ENCODE results near the gene PSRC1.

PSRC1 gene

DNA sequence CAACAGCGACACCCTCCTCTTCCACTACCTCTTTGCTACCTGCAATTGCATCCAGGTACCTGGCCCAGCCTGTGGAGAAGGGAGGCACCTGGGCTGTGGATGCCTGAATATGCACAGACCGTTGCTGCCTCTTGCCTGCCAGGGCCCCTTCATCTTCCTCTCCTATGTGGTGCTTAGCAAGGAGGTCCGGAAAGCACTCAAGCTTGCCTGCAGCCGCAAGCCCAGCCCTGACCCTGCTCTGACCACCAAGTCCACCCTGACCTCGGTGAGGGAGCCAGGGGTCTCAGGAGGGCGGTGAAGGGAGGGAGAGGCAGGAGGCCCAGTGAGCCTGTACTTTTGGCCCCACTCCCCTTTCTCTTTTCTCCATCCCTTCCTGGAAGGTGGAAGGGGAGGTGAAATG lies 11.5 kb downstream of the PSRC1 start:
- peak; percentile 14 for DNase-seq

DNA sequence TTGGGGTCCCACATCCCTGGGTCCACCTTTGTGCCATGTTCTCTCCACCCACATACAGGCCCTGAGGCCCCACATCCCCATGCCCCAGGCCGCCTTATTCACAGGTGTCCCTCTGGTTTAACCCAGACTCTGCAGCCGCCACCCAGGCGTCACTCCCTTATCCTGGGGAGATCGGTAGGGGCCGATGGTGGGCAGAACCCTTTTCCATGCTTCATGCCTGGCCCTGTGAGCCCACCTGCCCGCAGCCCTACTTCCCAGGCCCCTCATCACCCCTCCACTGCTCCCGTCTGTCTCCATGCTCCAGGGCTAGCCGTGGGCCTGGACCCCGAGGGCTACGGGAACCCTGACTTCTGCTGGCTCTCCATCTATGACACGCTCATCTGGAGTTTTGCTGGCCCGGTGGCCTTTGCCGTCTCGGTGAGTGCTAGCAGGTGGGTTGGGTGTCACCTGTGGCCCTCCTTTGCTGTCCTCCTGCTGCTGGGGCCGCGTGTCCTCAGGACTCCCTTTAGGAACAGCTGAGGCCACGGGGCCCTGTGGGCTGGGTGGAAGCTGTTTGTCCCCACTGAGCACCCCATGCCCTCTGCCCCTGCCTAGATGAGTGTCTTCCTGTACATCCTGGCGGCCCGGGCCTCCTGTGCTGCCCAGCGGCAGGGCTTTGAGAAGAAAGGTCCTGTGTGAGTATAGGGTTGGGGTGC lies 12.2 kb downstream of the PSRC1 start:
- DNase-seq, result peak; percentile 14

DNA sequence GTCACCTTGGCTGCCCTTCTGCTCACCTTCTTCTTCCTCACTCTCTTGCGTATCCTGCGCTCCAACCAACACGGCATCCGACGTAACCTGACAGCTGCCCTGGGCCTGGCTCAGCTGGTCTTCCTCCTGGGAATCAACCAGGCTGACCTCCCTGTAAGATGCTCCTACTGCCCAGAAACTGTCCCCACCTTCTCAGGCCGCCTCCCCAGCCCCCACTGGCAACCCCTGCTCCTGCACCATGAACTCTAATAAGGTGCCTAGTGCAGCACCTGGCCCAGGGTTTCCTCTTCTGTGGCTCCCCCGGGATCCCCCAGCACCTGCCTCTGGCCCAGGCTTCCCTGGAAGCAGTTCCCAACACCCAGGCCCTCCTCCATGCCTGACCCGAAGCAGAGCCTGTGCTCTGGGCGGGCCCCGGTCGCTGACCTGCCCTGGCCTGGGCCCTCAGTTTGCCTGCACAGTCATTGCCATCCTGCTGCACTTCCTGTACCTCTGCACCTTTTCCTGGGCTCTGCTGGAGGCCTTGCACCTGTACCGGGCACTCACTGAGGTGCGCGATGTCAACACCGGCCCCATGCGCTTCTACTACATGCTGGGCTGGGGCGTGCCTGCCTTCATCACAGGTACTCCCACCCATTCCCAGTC lies 12.8 kb downstream of the PSRC1 start:
- peak; percentile 10 for DNase-seq

DNA sequence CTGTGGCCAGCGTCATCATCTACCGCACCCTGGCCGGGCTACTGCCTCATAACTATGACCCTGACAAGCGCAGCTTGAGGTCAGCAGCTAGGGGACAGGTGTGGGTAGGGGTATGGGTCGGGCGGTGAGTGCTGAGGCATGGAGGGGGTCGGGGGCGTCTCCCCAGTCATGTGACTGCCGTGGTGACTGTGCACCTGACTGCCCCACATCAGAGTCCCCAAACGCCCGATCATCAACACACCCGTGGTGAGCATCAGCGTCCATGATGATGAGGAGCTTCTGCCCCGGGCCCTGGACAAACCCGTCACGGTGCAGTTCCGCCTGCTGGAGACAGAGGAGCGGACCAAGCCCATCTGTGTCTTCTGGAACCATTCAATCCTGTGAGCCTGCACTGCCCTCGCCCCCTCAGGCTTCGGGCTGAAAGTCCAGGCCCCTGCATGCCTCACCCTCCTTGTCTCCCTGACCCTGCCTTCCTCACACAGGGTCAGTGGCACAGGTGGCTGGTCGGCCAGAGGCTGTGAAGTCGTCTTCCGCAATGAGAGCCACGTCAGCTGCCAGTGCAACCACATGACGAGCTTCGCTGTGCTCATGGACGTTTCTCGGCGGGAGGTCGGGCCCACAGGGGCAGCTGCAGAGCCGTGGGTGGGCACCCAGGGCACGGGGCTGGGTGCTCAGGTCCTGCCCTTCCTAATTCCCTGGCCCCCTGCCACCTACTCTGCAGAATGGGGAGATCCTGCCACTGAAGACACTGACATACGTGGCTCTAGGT lies 13.5 kb downstream of the PSRC1 start:
- DNase-seq, result no peak

DNA sequence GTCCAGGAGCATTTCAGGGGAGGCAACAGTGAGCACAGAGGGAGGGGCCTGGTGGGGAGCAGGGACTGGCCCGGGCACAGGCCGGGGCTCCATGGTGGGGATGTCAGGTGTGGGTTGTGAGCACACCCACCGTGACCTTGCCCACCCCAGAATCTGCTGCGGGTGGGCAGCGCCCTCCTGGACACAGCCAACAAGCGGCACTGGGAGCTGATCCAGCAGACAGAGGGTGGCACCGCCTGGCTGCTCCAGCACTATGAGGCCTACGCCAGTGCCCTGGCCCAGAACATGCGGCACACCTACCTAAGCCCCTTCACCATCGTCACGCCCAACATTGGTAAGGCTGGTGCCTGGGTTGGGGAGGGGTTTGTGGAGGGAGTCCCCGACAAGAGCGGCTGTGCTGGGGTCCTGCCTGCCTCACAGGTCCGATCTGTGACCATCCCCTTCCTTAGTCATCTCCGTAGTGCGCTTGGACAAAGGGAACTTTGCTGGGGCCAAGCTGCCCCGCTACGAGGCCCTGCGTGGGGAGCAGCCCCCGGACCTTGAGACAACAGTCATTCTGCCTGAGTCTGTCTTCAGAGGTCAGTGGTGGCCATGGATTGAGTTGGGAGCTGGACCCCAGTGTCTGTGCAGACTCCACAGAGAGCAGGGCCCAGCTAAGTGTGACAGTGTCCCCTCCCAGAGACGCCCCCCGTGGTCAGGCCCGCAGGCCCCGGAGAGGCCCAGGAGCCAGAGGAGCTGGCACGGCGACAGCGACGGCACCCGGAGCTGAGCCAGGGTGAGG lies 14.3 kb downstream of the PSRC1 start:
- no peak for DNase-seq

DNA sequence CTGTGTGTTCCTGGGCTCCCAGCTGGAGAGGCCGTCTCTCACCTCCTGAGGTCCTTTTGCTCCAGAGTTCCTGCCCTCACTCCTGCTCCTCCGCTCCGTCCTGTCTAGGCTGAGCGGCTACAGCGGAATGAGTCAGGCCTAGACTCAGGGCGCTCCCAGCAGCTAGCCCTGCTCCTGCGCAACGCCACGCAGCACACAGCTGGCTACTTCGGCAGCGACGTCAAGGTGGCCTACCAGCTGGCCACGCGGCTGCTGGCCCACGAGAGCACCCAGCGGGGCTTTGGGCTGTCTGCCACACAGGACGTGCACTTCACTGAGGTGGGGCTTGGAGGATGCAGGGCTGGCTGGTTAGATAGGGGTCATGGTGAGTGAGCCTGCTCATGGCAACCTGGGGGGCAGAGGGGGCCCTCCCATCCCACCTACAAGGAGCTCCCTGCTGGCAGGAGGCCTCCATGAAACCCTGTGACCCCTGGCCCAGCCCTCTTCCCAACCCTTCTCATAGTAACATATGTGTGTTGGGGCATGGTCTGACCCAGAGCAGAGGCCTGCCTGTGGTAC lies 15.1 kb downstream of the PSRC1 start:
- DNase-seq, result no peak

DNA sequence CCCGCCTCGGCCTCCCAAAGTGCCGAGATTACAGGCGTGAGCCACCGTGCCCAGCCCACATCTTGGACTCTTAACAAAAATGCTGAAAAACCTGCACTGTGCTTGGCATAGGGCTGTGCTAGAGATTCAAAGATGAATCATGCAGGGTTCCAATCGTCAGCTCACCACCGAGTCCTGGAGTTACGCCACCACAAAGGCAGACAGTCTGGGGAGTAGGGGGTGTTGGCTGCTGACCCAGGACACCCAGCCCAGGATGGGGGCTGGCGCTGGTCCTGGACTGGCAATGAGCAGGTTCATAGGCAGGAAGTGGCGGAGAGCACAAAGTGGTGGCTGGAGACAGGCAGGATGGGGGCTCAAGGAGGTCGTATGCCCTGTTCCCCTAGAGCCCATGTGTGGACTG lies 16.0 kb downstream of the PSRC1 start:
- no peak for DNase-seq

DNA sequence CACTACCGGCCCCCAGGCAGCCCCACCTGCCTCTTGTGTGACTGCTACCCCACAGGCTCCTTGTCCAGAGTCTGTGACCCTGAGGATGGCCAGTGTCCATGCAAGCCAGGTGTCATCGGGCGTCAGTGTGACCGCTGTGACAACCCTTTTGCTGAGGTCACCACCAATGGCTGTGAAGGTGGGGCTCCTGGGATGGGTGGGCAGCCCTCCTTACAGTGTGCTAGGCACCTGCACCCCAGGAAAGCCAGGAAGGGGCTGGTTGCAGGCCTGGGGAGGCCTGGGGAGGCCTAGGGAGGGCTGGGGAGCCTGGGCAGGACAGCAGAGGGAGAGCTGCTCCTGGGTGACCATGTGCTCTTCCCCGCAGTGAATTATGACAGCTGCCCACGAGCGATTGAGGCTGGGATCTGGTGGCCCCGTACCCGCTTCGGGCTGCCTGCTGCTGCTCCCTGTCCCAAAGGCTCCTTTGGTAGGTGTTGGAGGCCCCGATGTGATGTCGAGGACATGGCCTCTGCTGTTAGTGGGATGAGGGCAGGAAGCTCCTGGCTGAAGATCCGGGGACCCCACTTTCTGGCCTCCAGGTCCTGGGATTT lies 17.1 kb downstream of the PSRC1 start:
- no peak for DNase-seq

DNA sequence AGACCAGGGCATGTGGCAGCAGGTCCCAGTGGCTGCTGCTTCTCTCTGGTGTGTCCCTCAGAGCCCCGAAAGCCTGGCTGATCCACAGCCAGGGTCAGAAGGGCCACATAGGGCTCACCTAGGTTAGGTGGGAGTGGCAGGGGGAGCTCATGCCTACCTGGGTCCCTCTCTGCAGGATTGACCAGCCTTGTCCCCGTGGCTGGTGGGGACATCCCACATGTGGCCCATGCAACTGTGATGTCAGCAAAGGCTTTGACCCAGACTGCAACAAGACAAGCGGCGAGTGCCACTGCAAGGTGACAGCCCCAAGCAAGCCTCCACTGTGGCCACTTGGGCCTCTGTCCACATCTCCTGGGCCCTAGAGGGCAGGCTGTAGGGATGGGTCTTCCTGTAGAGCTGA lies 17.9 kb downstream of the PSRC1 start:
- DNase-seq, result no peak

DNA sequence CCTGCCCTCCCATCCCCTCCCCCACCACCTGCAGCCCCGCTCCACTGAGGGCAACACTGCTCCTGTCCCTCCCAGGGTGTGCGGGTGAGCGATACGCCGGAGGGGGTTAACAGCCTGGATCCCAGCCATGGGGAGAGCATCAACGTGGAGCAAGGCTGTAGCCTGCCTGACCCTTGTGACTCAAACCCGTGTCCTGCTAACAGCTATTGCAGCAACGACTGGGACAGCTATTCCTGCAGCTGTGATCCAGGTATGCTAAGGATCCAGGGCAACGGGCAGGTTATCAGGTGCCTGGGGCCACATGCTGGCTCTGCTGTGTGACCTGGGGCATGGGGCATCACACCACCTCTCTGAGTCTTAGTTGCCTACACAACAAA lies 18.6 kb downstream of the PSRC1 start:
- no peak for DNase-seq

DNA sequence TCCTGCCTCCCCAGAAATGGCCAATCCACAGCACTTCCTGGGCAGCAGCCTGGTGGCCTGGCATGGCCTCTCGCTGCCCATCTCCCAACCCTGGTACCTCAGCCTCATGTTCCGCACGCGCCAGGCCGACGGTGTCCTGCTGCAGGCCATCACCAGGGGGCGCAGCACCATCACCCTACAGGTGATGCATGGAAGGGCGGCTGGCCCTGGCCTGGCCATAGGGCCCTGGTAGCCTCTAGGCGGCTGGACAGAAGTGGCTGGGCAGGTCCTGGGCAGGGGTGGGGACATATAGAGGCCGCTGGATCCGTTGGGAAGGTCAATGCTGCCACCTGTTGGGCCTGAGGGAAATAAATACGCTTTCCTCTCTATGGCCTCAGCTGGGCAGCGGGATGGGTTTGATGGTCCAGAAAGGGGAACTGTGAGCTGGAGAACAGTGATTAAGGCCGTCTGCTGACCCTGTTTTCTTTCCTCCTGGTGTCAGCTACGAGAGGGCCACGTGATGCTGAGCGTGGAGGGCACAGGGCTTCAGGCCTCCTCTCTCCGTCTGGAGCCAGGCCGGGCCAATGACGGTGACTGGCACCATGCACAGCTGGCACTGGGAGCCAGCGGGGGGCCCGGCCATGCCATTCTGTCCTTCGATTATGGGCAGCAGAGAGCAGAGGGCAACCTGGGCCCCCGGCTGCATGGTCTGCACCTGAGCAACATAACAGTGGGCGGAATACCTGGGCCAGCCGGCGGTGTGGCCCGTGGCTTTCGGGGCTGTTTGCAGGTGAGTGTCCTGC lies 19.2 kb downstream of the PSRC1 start:
- DNase-seq, result peak; percentile 83

DNA sequence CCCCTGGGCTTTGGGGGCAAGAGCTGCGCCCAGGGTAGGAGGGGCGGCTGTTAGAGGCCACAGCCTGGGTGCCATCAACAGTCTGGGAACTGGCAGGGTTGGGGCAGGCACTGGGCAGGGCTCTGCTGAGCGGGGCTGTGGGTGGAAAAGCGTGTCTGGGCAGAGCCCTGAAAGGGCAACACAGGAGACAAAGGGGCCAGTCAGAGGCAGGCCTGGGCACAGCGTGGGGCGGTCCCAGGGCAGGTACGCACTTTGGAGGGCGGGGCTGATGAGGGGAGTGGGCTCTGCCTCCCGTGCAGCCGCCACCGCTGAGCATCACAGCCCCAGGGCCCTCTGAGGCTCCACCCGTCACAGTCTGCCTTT lies 19.7 kb downstream of the PSRC1 start:
- no peak for DNase-seq

DNA sequence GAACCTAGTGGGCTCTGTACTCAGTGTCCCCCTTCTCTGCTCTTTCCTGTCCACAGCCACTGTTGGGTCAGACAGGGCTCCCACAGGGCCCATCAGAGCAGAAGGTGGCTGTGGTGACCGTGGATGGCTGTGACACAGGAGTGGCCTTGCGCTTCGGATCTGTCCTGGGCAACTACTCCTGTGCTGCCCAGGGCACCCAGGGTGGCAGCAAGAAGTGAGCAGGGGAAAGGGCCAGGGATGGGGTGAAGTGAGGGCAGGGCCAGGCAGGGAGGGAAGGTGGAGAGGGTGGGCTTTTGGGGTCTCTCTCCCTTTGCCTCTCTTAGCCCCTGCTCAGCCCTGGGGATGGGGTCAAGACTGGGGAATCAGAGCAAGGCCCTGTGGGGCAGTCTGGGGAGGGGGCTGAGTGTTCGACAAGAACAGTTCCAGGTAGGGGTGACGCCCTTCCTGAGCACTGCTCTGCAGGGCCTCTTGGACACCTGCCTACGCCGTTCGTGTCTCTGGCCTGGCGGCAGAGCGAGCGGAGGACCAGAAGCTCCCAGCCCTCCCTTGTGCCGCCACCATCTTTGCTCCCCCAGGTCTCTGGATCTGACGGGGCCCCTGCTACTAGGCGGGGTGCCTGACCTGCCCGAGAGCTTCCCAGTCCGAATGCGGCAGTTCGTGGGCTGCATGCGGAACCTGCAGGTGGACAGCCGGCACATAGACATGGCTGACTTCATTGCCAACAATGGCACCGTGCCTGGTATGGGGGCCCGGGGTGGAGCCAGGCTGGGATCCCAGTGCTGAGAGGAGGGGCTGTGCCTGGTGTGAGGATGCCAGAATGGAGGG lies 20.5 kb downstream of the PSRC1 start:
- no peak for DNase-seq

DNA sequence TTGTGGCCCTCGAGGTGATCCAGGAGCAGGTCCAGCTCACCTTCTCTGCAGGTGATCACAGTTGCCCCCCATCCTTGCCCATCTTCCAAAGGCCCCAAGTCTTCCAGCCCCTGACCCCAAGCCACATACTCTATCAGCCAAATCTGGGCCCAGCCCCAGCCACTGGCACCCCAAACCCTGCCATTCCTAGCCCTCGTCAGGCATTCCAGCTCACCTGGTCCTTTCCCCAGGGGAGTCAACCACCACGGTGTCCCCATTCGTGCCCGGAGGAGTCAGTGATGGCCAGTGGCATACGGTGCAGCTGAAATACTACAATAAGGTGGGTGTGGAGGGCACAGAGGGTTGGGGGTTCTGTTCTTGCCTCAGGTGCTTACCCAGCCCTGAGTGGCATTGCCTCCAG lies 21.4 kb downstream of the PSRC1 start:
- DNase-seq, result no peak

DNA sequence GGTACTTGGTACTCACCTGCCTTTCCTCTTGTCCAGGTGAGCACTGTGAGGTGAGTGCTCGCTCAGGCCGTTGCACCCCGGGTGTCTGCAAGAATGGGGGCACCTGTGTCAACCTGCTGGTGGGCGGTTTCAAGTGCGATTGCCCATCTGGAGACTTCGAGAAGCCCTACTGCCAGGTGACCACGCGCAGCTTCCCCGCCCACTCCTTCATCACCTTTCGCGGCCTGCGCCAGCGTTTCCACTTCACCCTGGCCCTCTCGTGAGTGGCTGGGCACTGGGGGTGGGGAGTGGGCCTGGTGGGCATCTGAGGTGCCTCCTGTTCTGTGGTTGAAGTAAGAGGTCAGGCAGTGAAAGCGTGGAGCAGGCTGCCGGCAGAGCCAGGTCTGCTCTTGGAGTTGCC lies 21.9 kb downstream of the PSRC1 start:
- no peak for DNase-seq

DNA sequence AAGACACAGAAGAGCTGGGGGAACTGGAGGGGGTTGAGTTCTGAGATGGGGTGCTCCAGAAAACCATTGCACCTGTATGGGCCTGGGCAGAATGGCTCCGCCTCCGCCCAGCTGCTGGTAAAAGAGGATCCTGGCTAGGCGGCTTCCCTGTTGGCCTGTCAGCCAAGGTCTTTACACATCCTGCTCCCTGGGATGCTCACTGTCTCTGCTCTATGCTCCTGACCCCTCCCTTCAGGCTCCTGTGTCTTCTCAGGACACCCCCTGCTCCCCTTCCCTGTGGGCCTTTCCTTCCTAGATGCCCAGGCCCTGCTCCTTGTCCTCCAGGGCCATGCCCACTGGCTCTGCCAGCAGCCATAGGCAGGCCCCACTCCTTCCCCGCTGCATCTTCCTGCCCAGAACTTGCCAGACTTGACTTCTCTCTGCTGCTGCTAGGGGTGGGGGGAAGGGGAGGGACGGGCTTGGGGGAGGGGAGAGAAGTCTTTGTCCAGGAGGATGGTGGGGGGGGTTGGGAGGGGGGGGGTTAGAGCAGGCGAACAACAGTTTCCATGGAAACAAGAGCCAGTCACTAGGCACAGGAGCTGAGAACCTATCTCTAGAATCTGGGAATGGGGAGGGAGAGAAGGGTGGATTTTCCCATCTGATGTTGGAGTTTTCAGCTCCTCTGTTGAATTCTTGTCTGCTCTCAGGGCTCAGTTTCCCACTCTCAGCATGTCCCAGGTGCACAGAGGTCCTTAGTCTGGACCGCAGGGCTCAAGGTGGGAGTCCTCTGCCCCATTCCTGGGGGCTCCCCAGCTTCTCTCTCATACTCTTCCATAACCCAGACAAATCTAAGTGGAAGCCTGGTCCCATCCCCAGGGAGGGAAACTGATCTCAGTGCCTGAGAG lies 23.0 kb downstream of the PSRC1 start:
- no peak for DNase-seq

DNA sequence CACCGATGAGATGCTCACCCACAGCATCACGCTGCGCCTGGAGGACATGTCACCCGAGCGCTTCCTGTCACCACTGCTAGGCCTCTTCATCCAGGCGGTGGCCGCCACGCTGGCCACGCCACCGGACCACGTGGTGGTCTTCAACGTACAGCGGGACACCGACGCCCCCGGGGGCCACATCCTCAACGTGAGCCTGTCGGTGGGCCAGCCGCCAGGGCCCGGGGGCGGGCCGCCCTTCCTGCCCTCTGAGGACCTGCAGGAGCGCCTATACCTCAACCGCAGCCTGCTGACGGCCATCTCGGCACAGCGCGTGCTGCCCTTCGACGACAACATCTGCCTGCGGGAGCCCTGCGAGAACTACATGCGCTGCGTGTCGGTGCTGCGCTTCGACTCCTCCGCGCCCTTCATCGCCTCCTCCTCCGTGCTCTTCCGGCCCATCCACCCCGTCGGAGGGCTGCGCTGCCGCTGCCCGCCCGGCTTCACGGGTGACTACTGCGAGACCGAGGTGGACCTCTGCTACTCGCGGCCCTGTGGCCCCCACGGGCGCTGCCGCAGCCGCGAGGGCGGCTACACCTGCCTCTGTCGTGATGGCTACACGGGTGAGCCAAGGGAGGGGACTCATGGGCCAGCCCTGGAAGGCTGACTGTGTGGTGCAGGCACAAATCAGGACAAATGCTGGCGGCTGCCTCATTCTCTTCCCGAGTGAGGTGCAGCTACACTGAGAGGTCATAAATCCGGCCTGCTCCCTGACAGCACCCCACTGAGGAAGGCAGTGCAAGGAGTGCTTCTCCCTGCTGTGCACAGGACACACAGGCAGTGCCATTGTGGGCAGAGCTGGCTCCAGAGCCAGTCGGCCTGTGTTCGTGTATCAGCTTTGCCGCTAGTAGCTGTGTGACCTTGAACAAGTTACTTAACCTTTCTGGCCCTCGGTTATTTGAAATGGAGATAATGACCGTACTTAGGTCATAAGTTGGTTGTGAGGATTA lies 24.2 kb downstream of the PSRC1 start:
- DNase-seq, result no peak

DNA sequence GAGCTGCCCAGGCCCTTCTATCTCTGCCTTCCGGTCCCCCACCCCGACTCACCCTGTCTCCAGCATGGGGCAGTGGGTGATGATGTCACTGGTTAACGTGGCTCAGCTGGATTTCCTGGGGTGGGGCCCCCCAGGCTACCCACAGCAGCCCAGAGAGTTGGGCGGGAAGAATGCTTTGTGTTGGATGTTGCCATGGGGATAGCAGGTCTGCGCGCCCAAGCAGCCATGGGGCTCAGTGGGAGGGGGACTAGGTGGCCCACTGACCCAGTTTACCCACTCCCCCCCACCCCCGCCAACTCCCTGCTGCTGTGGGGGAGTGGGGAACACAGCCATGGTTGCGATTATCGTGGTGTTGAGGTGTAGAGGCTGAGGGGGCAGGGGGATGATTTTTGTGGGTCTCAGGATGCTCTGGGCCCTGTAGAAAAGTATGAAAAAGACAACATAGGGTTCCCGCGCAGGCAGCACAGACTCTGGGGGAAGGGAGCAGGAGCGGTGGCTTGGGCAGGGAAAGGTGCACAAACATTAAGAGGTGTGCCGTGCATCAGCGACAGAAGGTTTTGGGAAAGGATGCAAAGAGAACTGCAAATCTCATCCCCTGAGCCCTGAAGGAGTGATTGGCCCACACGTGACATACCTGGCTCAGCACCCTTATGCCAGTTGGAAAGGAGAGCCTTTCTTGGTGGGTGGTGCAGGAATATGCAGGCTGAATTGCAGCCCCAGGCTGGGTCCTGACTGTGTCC lies 25.1 kb downstream of the PSRC1 start:
- DNase-seq, result no peak
